Karpas-422 (cell line): ENCODE results near the gene NCOA5. TPM values are rescaled to one million over a fixed set of nuclear protein-coding genes. Genes with fewer than 3 reads are reported as not detected.

Source experiments
- DNase-seq: peaks from one replicate; pipeline ENCODE4 v3.0.0-alpha.2; 2015
- H2AFZ ChIP-seq: fragments of 200-600 bp; sonication (generic); 2 replicates; pipeline ENCODE4 v1.6.1; 2014; ENCODE audit warnings: antibody characterized with exemption, low read length, mixed read lengths
- H3K27ac ChIP-seq: fragments of 200-600 bp; sonication (generic); 2 replicates; pipeline ENCODE4 v1.5.1; 2014; ENCODE audit warnings: mild to moderate bottlenecking, low read length, moderate library complexity
- H3K27me3 ChIP-seq: fragments of 200-600 bp; sonication (generic); 2 replicates; pipeline ENCODE4 v1.6.1; 2014; ENCODE audit warnings: low read length, mixed read lengths
- H3K36me3 ChIP-seq: fragments of 200-600 bp; sonication (generic); 2 replicates; pipeline ENCODE4 v1.6.1; 2014; ENCODE audit warnings: low read length, mixed read lengths; ENCODE audit not compliant: insufficient read depth
- H3K4me1 ChIP-seq: fragments of 200-600 bp; sonication (generic); 2 replicates; pipeline ENCODE4 v1.6.1; 2014; ENCODE audit warnings: mild to moderate bottlenecking, low read length, mixed read lengths
- H3K4me2 ChIP-seq: fragments of 200-600 bp; sonication (generic); 2 replicates; pipeline ENCODE4 v1.6.1; 2014; ENCODE audit warnings: low read length, low read depth, mild to moderate bottlenecking; ENCODE audit not compliant: poor library complexity, severe bottlenecking
- H3K4me3 ChIP-seq: fragments of 200-600 bp; sonication (generic); 2 replicates; pipeline ENCODE4 v1.5.1; 2014; ENCODE audit warnings: mild to moderate bottlenecking, antibody characterized with exemption, low read length, mixed read lengths
- H3K79me2 ChIP-seq: fragments of 200-600 bp; sonication (generic); 2 replicates; pipeline ENCODE4 v1.6.1; 2014; ENCODE audit warnings: mild to moderate bottlenecking, low read length, mixed read lengths
- H3K9ac ChIP-seq: fragments of 200-600 bp; sonication (generic); 2 replicates; pipeline ENCODE4 v1.6.0; 2014; ENCODE audit warnings: low read length
- H3K9me2 ChIP-seq: fragments of 200-600 bp; sonication (generic), shearing (Covaris generic); replicated peaks from 2 replicates; pipeline ENCODE4 v1.6.0; 2014; ENCODE audit warnings: mild to moderate bottlenecking, low read length, moderate library complexity; ENCODE audit not compliant: insufficient read depth
- H3K9me3 ChIP-seq: fragments of 300-700, 200-600 bp; sonication (generic); 2 replicates; pipeline ENCODE4 v1.6.1; 2014; ENCODE audit warnings: low read length, mixed read lengths
- H4K20me1 ChIP-seq: fragments of 200-600 bp; sonication (generic); 2 replicates; pipeline ENCODE4 v1.6.1; 2014; ENCODE audit warnings: mild to moderate bottlenecking, antibody characterized with exemption, low read length, low read depth; ENCODE audit not compliant: insufficient read depth
- total RNA-seq: library from RNA; depleted of rRNA; stranded (reverse); fragments of >200 nt; shearing (Covaris generic); gene quantifications from 2 replicates; pipeline ENCODE4 v1.2.3, GENCODE V29; 2014; ENCODE audit warnings: low replicate concordance

Gene NCOA5
- total RNA-seq, 1 experiment from 2014 or later = 32.8 TPM

- Histone ChIP-seq H4K20me1 (peaks cover 6% of the 10 kb centered on the region; the same call in 1 of the 2 replicates), H3K9me2 (no peaks in the 10 kb centered on the region), H3K36me3 (peaks cover 19% of the 10 kb centered on the region; the same call in 1 of the 2 replicates), H3K4me1 (no peaks in the 10 kb centered on the region), H3K9ac (no peak overlapping the region), H2AFZ (no peak overlapping the region), H3K9me3 (no peaks in the 10 kb centered on the region), H3K27me3 (no peaks in the 10 kb centered on the region), H3K27ac (no peak overlapping the region), H3K79me2 (peaks cover 61% of the 10 kb centered on the region), H3K4me2 (no peak overlapping the region), H3K4me3 (no peak overlapping the region)
- DNase-seq = no peak
Observed at GRCh38 chr20:46071573-46071972, 18.2 kb downstream of the NCOA5 start.

- H3K27me3 ChIP-seq = no peaks in the 10 kb centered on the region
- H3K9ac ChIP-seq = no peak overlapping the region
- H4K20me1 ChIP-seq = peaks cover 6% of the 10 kb centered on the region; the same call in 1 of the 2 replicates
- no peaks in the 10 kb centered on the region for H3K9me2 ChIP-seq
- H3K9me3 ChIP-seq = no peaks in the 10 kb centered on the region
- H3K4me1 ChIP-seq = no peaks in the 10 kb centered on the region
- H2AFZ ChIP-seq = no peak overlapping the region
- no peak overlapping the region for H3K4me2 ChIP-seq
- DNase-seq = no peak
- H3K79me2 ChIP-seq = peaks cover 49% of the 10 kb centered on the region
- no peak overlapping the region for H3K27ac ChIP-seq
- H3K4me3 ChIP-seq = no peak overlapping the region
- H3K36me3 ChIP-seq = peaks cover 23% of the 10 kb centered on the region; the same call in 1 of the 2 replicates
Observed at GRCh38 chr20:46070215-46070900, 19.4 kb downstream of the NCOA5 start.

- H3K27ac ChIP-seq = no peak overlapping the region
- no peak overlapping the region for H3K4me3 ChIP-seq
- no peak overlapping the region for H3K9ac ChIP-seq
- H3K4me2 ChIP-seq = no peak overlapping the region
- no peaks in the 10 kb centered on the region for H3K4me1 ChIP-seq
- peaks cover 10% of the 10 kb centered on the region for H3K79me2 ChIP-seq
- peaks cover 6% of the 10 kb centered on the region; the same call in 1 of the 2 replicates for H4K20me1 ChIP-seq
- H2AFZ ChIP-seq = no peak overlapping the region
- no peaks in the 10 kb centered on the region for H3K9me3 ChIP-seq
- H3K9me2 ChIP-seq = no peaks in the 10 kb centered on the region
- peaks cover 38% of the 10 kb centered on the region; the same call in 1 of the 2 replicates for H3K36me3 ChIP-seq
- H3K27me3 ChIP-seq = no peaks in the 10 kb centered on the region
- DNase-seq = no peak
Observed at GRCh38 chr20:46065691-46066090, 24.1 kb downstream of the NCOA5 start.

- Histone ChIP-seq H3K9me2 (no peaks in the 10 kb centered on the region), H3K4me1 (no peaks in the 10 kb centered on the region), H4K20me1 (no peaks in the 10 kb centered on the region), H3K79me2 (peaks cover 3% of the 10 kb centered on the region; the same call in 1 of the 2 replicates), H3K4me2 (no peak overlapping the region), H3K9ac (no peak overlapping the region), H2AFZ (no peak overlapping the region), H3K9me3 (no peaks in the 10 kb centered on the region), H3K27me3 (no peaks in the 10 kb centered on the region), H3K4me3 (no peak overlapping the region), H3K27ac (no peak overlapping the region), H3K36me3 (peaks cover 32% of the 10 kb centered on the region; the same call in 1 of the 2 replicates)
- DNase-seq = no peak
Observed at GRCh38 chr20:46065006-46065405, 24.8 kb downstream of the NCOA5 start.

- Histone ChIP-seq H4K20me1 (no peaks in the 10 kb centered on the region), H3K27me3 (no peaks in the 10 kb centered on the region), H3K36me3 (peaks cover 32% of the 10 kb centered on the region; the same call in 1 of the 2 replicates), H3K4me3 (no peak overlapping the region), H2AFZ (no peak overlapping the region), H3K79me2 (no peaks in the 10 kb centered on the region), H3K9ac (no peak overlapping the region), H3K4me1 (no peaks in the 10 kb centered on the region), H3K9me3 (no peaks in the 10 kb centered on the region), H3K9me2 (no peaks in the 10 kb centered on the region), H3K4me2 (no peak overlapping the region), H3K27ac (no peak overlapping the region)
- no peak for DNase-seq
Observed at GRCh38 chr20:46063652-46064054, 26.1 kb downstream of the NCOA5 start.

GRCh38 chr20:46063151-46063550 lies 26.6 kb downstream of the NCOA5 start:
- Histone ChIP-seq H3K27ac (no peak overlapping the region), H3K79me2 (no peaks in the 10 kb centered on the region), H3K4me1 (no peaks in the 10 kb centered on the region), H3K9ac (no peak overlapping the region), H3K4me3 (no peak overlapping the region), H2AFZ (no peak overlapping the region), H3K4me2 (no peak overlapping the region), H3K36me3 (peaks cover 27% of the 10 kb centered on the region; the same call in 1 of the 2 replicates), H3K9me2 (no peaks in the 10 kb centered on the region), H4K20me1 (no peaks in the 10 kb centered on the region), H3K27me3 (no peaks in the 10 kb centered on the region), H3K9me3 (no peaks in the 10 kb centered on the region)
- no peak for DNase-seq

GRCh38 chr20:46062621-46063020 lies 27.1 kb downstream of the NCOA5 start:
- H4K20me1 ChIP-seq = no peaks in the 10 kb centered on the region
- peaks cover 25% of the 10 kb centered on the region; the same call in 1 of the 2 replicates for H3K36me3 ChIP-seq
- no peaks in the 10 kb centered on the region for H3K79me2 ChIP-seq
- no peaks in the 10 kb centered on the region for H3K4me1 ChIP-seq
- DNase-seq = no peak
- no peaks in the 10 kb centered on the region for H3K27me3 ChIP-seq
- H3K4me3 ChIP-seq = no peak overlapping the region
- no peaks in the 10 kb centered on the region for H3K9me3 ChIP-seq
- no peak overlapping the region for H2AFZ ChIP-seq
- H3K4me2 ChIP-seq = no peak overlapping the region
- H3K27ac ChIP-seq = no peak overlapping the region
- H3K9ac ChIP-seq = no peak overlapping the region
- no peaks in the 10 kb centered on the region for H3K9me2 ChIP-seq

GRCh38 chr20:46062151-46062550 lies 27.6 kb downstream of the NCOA5 start:
- no peak overlapping the region for H3K9ac ChIP-seq
- no peaks in the 10 kb centered on the region for H4K20me1 ChIP-seq
- H3K27me3 ChIP-seq = no peaks in the 10 kb centered on the region
- H3K9me3 ChIP-seq = no peaks in the 10 kb centered on the region
- DNase-seq = no peak
- H3K4me1 ChIP-seq = no peaks in the 10 kb centered on the region
- no peak overlapping the region for H2AFZ ChIP-seq
- H3K79me2 ChIP-seq = no peaks in the 10 kb centered on the region
- H3K27ac ChIP-seq = no peak overlapping the region
- no peaks in the 10 kb centered on the region for H3K9me2 ChIP-seq
- no peak overlapping the region for H3K4me2 ChIP-seq
- H3K36me3 ChIP-seq = peaks cover 25% of the 10 kb centered on the region; the same call in 1 of the 2 replicates
- no peak overlapping the region for H3K4me3 ChIP-seq
